Astrocyte (in vitro differentiated cells and primary cell): Measurements from ENCODE around the gene APLP2. TPM values are rescaled to one million over a fixed set of nuclear protein-coding genes. Genes with fewer than 3 reads are reported as not detected.
A peak's percentile ranks its signal among the peaks of the same experiment; 100 is the strongest.

ENCODE experiments used
- DNase-seq: peaks from one replicate; pipeline ENCODE4 v3.0.0-alpha.2; 2010; ENCODE audit warnings: low read depth
- FAIRE-seq: peaks from 2 replicates; lab custom pipeline; 2011; peaks lifted over from hg19 to GRCh38; lab: Jason Lieb, UNC
- H2AFZ ChIP-seq: 2 replicates; pipeline ENCODE4 v1.6.0; 2012; ENCODE audit warnings: low read depth, low read length, inconsistent platforms
- H3K27ac ChIP-seq: 2 replicates; pipeline ENCODE4 v1.5.1; 2011; ENCODE audit warnings: low read depth, low read length, inconsistent platforms
- H3K27me3 ChIP-seq: 2 replicates; pipeline ENCODE4 v1.6.0; 2011; ENCODE audit warnings: low read length, inconsistent platforms; ENCODE audit not compliant: insufficient read depth
- H3K36me3 ChIP-seq: 2 replicates; pipeline ENCODE4 v1.5.1; 2011; ENCODE audit warnings: low read length, inconsistent platforms; ENCODE audit not compliant: insufficient read depth
- H3K4me1 ChIP-seq: 2 replicates; pipeline ENCODE4 v1.5.1; 2011; ENCODE audit warnings: low read length, inconsistent platforms; ENCODE audit not compliant: insufficient read depth
- H3K4me2 ChIP-seq: 2 replicates; pipeline ENCODE4 v1.6.0; 2012; ENCODE audit warnings: low read length, inconsistent platforms
- H3K4me3 ChIP-seq: 2 replicates; pipeline ENCODE4 v1.5.1; 2011; ENCODE audit warnings: low read depth, mild to moderate bottlenecking, low read length, inconsistent platforms; ENCODE audit not compliant: insufficient read depth
- H3K79me2 ChIP-seq: 2 replicates; pipeline ENCODE4 v1.6.0; 2012; ENCODE audit warnings: mild to moderate bottlenecking, low read length, inconsistent platforms; ENCODE audit not compliant: insufficient read depth
- H3K9ac ChIP-seq: 2 replicates; pipeline ENCODE4 v1.6.0; 2012; ENCODE audit warnings: mild to moderate bottlenecking, low read length, inconsistent platforms
- H3K9me3 ChIP-seq: 2 replicates; pipeline ENCODE4 v1.5.1; 2012; ENCODE audit warnings: low read depth, mild to moderate bottlenecking, low read length, inconsistent platforms; ENCODE audit not compliant: insufficient read depth
- H4K20me1 ChIP-seq: 2 replicates; pipeline ENCODE4 v1.6.0; 2012; ENCODE audit warnings: low read length, inconsistent platforms; ENCODE audit not compliant: insufficient read depth
- H3K27ac Mint-ChIP-seq: one replicate; pipeline ENCODE4 v1.8.0; 2021; ENCODE audit warnings: mild to moderate bottlenecking, mixed read lengths; ENCODE audit not compliant: unreplicated experiment
- H3K27me3 Mint-ChIP-seq: one replicate; pipeline ENCODE4 v1.8.0; 2021; ENCODE audit warnings: low read depth, mixed read lengths; ENCODE audit not compliant: unreplicated experiment
- H3K36me3 Mint-ChIP-seq: one replicate; pipeline ENCODE4 v1.8.0; 2021; ENCODE audit warnings: low read depth, mixed read lengths; ENCODE audit not compliant: unreplicated experiment
- H3K4me1 Mint-ChIP-seq: one replicate; pipeline ENCODE4 v1.8.0; 2021; ENCODE audit warnings: low read depth, mixed read lengths; ENCODE audit not compliant: unreplicated experiment
- H3K4me3 Mint-ChIP-seq: one replicate; pipeline ENCODE4 v1.8.0; 2021; ENCODE audit warnings: mild to moderate bottlenecking, moderate library complexity, mixed read lengths; ENCODE audit not compliant: unreplicated experiment
- H3K9me3 Mint-ChIP-seq: one replicate; pipeline ENCODE4 v1.8.0; 2021; ENCODE audit warnings: mild to moderate bottlenecking, mixed read lengths; ENCODE audit not compliant: unreplicated experiment
- EZH2 ChIP-seq: IDR thresholded peaks from 2 replicates; pipeline ENCODE4 v1.6.1; 2012; ENCODE audit warnings: mild to moderate bottlenecking, low read length, inconsistent platforms; ENCODE audit not compliant: insufficient read depth
- total RNA-seq: library from RNA; stranded (reverse); gene quantifications from 2 replicates; pipeline ENCODE4 v1.2.1, GENCODE V29; 2021
- TF ChIP-seq, protein P1 (sequence below): IDR thresholded peaks from 2 replicates; pipeline ENCODE4 v1.5.1; 2011; ENCODE audit warnings: low read depth, mild to moderate bottlenecking, inconsistent platforms, low read length, moderate library complexity; ENCODE audit not compliant: insufficient read depth

Gene APLP2
- total RNA-seq, 1 donor from 2014 or later: 849 TPM

DNA sequence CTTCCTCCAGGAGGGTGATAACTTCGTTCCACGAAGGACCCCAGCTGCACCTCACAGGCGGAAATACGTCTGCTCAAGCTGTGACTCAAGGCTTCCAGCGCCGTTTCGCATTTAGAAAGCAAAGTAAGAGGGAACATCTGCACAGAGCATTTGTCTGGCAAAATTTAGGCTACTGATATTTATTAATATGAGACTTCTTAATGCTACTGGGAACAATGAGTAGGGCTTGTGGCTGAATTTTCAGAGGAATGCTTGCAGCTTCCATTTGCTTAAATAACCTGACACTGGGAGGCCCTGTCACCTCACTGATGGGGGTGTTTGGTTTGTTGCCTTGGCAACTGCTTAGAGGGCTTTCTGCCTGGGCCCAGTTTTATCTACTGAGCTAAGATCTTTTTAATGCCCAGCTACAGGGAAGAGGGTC, 75.2 kb downstream of the APLP2 start:
- Histone ChIP-seq H4K20me1 (peaks cover 24% of the 10 kb centered on the region), H3K9me3 (no peaks in the 10 kb centered on the region), H3K4me1 (peaks cover 3% of the 10 kb centered on the region), H3K4me3 (no peak overlapping the region), H3K4me2 (no peak overlapping the region), H3K36me3 (peaks cover 9% of the 10 kb centered on the region), H2AFZ (no peak overlapping the region), H3K9ac (no peak overlapping the region), H3K27ac (no peak overlapping the region), H3K79me2 (no peaks in the 10 kb centered on the region), H3K27me3 (no peaks in the 10 kb centered on the region)
- no peak for DNase-seq
- Mint-ChIP-seq H3K36me3 (peaks cover 21% of the 10 kb centered on the region), H3K9me3 (no peaks in the 10 kb centered on the region), H3K27me3 (no peaks in the 10 kb centered on the region), H3K27ac (peak overlapping the region; percentile 14), H3K4me1 (peaks cover 12% of the 10 kb centered on the region), H3K4me3 (no peak overlapping the region)
- no peak for FAIRE-seq
- TF ChIP-seq, protein P1, sequence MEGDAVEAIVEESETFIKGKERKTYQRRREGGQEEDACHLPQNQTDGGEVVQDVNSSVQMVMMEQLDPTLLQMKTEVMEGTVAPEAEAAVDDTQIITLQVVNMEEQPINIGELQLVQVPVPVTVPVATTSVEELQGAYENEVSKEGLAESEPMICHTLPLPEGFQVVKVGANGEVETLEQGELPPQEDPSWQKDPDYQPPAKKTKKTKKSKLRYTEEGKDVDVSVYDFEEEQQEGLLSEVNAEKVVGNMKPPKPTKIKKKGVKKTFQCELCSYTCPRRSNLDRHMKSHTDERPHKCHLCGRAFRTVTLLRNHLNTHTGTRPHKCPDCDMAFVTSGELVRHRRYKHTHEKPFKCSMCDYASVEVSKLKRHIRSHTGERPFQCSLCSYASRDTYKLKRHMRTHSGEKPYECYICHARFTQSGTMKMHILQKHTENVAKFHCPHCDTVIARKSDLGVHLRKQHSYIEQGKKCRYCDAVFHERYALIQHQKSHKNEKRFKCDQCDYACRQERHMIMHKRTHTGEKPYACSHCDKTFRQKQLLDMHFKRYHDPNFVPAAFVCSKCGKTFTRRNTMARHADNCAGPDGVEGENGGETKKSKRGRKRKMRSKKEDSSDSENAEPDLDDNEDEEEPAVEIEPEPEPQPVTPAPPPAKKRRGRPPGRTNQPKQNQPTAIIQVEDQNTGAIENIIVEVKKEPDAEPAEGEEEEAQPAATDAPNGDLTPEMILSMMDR: no peak
- no peak for TF ChIP-seq EZH2

DNA sequence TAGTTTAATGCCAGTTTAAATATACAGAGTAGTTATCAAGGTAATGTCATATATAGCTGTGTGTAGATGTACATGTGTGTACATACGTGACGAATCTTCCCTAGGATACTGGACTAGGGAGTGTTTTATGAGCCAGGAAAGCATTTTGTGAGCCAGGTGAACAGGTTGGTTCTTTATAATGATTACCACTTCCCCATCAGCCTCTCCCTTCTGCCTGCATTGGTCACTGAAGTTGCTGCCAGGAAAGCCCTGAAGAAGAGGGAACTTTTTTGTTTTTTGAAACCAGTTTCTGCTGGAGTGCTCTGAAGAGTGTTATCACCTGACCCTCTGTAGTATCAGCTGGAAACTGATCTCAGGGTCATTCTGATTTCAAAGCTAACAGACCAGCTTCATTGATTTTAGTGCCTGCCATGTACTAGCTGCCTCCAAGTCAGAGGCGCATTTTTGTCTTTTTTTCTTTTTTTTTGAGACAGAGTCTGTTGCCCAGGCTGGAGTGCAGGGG, 75.7 kb downstream of the APLP2 start:
- H3K27me3 Mint-ChIP-seq: no peaks in the 10 kb centered on the region
- Histone ChIP-seq H3K27ac (no peak overlapping the region), H3K4me1 (peaks cover 3% of the 10 kb centered on the region), H3K27me3 (no peaks in the 10 kb centered on the region), H3K36me3 (peaks cover 9% of the 10 kb centered on the region), H3K9me3 (no peaks in the 10 kb centered on the region), H2AFZ (no peak overlapping the region), H3K79me2 (no peaks in the 10 kb centered on the region), H4K20me1 (peaks cover 24% of the 10 kb centered on the region), H3K4me3 (no peak overlapping the region), H3K9ac (no peak overlapping the region), H3K4me2 (no peak overlapping the region)
- H3K4me3 Mint-ChIP-seq: no peak overlapping the region
- no peak for DNase-seq
- TF ChIP-seq EZH2: no peak
- TF ChIP-seq, protein P1: no peak
- peaks cover 25% of the 10 kb centered on the region for H3K36me3 Mint-ChIP-seq
- FAIRE-seq: no peak
- peak overlapping the region; percentile 14 for H3K27ac Mint-ChIP-seq
- H3K9me3 Mint-ChIP-seq: no peaks in the 10 kb centered on the region
- peaks cover 12% of the 10 kb centered on the region for H3K4me1 Mint-ChIP-seq

DNA sequence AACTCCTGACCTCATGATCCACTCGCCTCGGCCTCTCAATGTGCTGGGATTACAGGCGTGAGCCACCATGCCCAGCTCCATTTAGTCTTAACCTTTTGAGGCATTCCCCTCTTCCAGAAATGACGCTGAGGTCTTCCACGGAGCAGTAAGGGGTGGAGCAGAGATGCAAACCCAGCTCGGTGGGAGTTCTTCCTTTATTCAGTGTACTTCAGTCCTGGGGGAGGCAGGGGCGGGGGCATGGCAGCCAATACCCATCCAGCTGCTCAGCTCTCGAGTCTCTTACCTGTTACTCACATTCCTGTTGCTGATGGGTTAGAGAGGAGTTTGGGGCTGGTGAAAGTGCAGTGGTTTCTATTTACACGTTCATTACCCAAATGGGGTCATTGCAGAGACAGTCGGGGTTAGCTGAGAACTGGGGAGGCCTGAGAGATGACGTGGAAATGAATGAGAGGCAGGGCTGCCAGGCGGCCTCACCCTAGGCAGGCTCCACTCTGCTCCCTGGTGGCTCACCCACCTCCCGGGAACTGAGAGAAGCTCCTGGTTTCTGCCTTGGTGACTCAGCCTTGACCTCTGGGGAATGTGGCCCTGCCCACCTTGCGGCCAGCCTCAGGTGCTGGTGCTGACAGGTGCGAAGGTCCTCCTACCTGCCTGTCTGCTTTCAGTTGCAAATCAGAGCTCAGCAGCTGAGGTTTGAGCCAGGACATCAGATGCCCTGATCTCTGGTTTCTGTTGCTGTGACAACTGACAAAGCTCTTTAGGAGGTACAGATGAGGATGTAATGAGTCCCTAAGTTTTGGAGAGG, 76.5 kb downstream of the APLP2 start:
- no peaks in the 10 kb centered on the region for H3K79me2 ChIP-seq
- H3K36me3 ChIP-seq: peaks cover 8% of the 10 kb centered on the region
- H2AFZ ChIP-seq: no peak overlapping the region
- no peak overlapping the region for H3K4me2 ChIP-seq
- peaks cover 24% of the 10 kb centered on the region for H4K20me1 ChIP-seq
- no peak overlapping the region for H3K27ac Mint-ChIP-seq
- no peaks in the 10 kb centered on the region for H3K9me3 Mint-ChIP-seq
- no peak overlapping the region for H3K4me3 Mint-ChIP-seq
- no peaks in the 10 kb centered on the region for H3K9me3 ChIP-seq
- H3K27me3 ChIP-seq: no peaks in the 10 kb centered on the region
- DNase-seq: no peak
- no peaks in the 10 kb centered on the region for H3K27me3 Mint-ChIP-seq
- no peak overlapping the region for H3K4me3 ChIP-seq
- H3K4me1 Mint-ChIP-seq: peaks cover 12% of the 10 kb centered on the region
- TF ChIP-seq EZH2: no peak
- TF ChIP-seq, protein P1: no peak
- H3K27ac ChIP-seq: no peak overlapping the region
- H3K36me3 Mint-ChIP-seq: peaks cover 28% of the 10 kb centered on the region
- no peak overlapping the region for H3K9ac ChIP-seq
- H3K4me1 ChIP-seq: peaks cover 3% of the 10 kb centered on the region
- no peak for FAIRE-seq
